ENCODE data around the gene ATXN1. TPM values are rescaled to one million over a fixed set of nuclear protein-coding genes. Genes with fewer than 3 reads are reported as not detected.

ATXN1 gene
- total RNA-seq, 4 donors from 2014 or later, result 21.0 to 102 (median 51.1) TPM

GRCh38 chr6:16299861-16300260 lies 461.4 kb downstream of the ATXN1 start:
- Histone ChIP-seq H3K9me3 (no peaks in the 10 kb centered on the region), H3K4me1 (no peaks in the 10 kb centered on the region), H3K36me3 (no peaks in the 10 kb centered on the region), H3K27me3 (no peaks in the 10 kb centered on the region), H3K27ac (no peak overlapping the region), H3K4me3 (no peak overlapping the region)
- no peak for DNase-seq
- TF ChIP-seq POLR2A (IDR thresholded peaks at IDR 0.05) (no peak), CTCF (IDR thresholded peaks at IDR 0.05) (no peak)
- intact Hi-C loops (cut with DNase I; ENCODE audit: low total_unique reads), result no loop called here

DNA sequence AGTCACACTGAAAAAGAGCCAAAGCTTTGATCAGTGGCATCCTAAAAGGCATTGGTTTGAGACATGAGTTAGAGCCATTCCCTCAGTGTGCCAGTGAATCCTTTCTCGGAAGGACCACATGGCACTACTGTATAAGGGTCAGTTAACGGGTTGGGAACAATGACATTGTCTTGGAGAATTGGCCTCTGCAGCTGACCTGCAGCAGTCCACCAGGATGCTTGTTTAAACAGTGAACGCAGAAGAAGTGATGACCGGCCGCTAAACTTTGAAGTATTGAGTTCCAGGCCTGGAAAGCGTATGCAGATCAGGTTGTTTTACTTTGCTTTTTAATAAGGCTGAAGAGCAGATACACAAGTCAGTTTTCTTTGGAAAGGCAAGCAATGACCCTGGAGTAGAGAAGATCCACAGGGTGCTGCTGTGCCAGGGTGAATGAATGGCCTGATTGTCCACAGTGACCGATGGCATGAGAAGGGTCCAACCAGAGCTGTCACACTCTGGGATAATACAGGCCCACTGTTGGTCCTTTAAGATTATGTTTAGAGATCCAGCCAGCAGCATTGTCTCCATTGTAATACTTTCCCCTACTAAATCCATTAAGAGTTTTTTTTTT lies 465.1 kb downstream of the ATXN1 start:
- TF ChIP-seq CTCF (IDR thresholded peaks at IDR 0.05), result no peak
- TF ChIP-seq POLR2A (IDR thresholded peaks at IDR 0.05), result no peak

GRCh38 chr6:16295471-16295870 lies 465.8 kb downstream of the ATXN1 start:
- Histone ChIP-seq H3K27me3 (no peaks in the 10 kb centered on the region), H3K4me3 (no peak overlapping the region), H3K9me3 (no peaks in the 10 kb centered on the region), H3K27ac (no peak overlapping the region), H3K4me1 (no peaks in the 10 kb centered on the region), H3K36me3 (no peaks in the 10 kb centered on the region)
- intact Hi-C loops (cut with DNase I; ENCODE audit: low total_unique reads), result no loop called here
- no peak for DNase-seq
- no peak for TF ChIP-seq CTCF (IDR thresholded peaks at IDR 0.05)
- no peak for TF ChIP-seq POLR2A (IDR thresholded peaks at IDR 0.05)

More for the DNA sequence above, 465.1 kb downstream of the ATXN1 start:
- no peak overlapping the region for H3K27ac ChIP-seq
- DNase-seq, result no peak
- intact Hi-C loops (cut with DNase I; ENCODE audit: low total_unique reads), result no loop called here
- no peaks in the 10 kb centered on the region for H3K4me1 ChIP-seq
- H3K36me3 ChIP-seq, result no peaks in the 10 kb centered on the region
- H3K9me3 ChIP-seq, result no peaks in the 10 kb centered on the region
- no peak overlapping the region for H3K4me3 ChIP-seq
- no peaks in the 10 kb centered on the region for H3K27me3 ChIP-seq

DNA sequence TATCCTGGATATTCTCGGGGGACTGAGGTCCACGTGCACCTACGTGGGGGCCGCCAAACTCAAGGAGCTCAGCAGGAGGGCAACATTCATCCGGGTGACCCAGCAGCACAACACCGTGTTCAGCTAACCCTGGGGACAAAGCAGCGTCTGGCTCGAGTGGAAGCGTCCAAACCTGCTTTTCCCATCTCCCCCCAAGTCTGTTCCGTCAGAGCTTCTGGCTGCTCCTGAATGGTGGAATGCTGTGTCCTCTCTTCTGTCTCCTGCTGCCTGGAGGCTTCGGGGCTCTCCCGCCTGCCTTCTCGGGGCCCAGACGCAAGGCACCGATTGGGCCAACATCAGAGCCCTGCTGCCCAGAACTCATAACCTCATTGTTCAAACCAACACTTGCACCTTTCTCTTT lies 466.2 kb downstream of the ATXN1 start:
- H3K27ac ChIP-seq, result no peak overlapping the region
- H3K4me1 ChIP-seq, result no peaks in the 10 kb centered on the region
- TF ChIP-seq CTCF (IDR thresholded peaks at IDR 0.05) (no peak), POLR2A (IDR thresholded peaks at IDR 0.05) (no peak)
- no peaks in the 10 kb centered on the region for H3K36me3 ChIP-seq
- H3K27me3 ChIP-seq, result no peaks in the 10 kb centered on the region
- H3K9me3 ChIP-seq, result no peaks in the 10 kb centered on the region
- intact Hi-C loops (cut with DNase I; ENCODE audit: low total_unique reads), result no loop called here
- no peak for DNase-seq
- H3K4me3 ChIP-seq, result no peak overlapping the region

GRCh38 chr6:16294371-16294770 lies 466.9 kb downstream of the ATXN1 start:
- Histone ChIP-seq H3K9me3 (no peaks in the 10 kb centered on the region), H3K36me3 (no peaks in the 10 kb centered on the region), H3K4me1 (no peaks in the 10 kb centered on the region), H3K4me3 (no peak overlapping the region), H3K27me3 (no peaks in the 10 kb centered on the region), H3K27ac (no peak overlapping the region)
- no peak for DNase-seq
- TF ChIP-seq POLR2A (IDR thresholded peaks at IDR 0.05) (no peak), CTCF (IDR thresholded peaks at IDR 0.05) (no peak)
- intact Hi-C loops (cut with DNase I; ENCODE audit: low total_unique reads), result no loop called here
